ELR (cell line): ENCODE results near the gene XDH.
A peak's percentile ranks its signal among the peaks of the same experiment; 100 is the strongest.

Experiments
- DNase-seq: peaks from one replicate; pipeline ENCODE4 v3.0.0-alpha.2; 2015; ENCODE audit warnings: low read depth

XDH gene

GRCh38 chr2:31331156-31331555 lies 83.4 kb downstream of the XDH start:
- no peak for DNase-seq

- no peak for DNase-seq
Observed at GRCh38 chr2:31329081-31329625, 85.4 kb downstream of the XDH start.

- no peak for DNase-seq
Observed at GRCh38 chr2:31328026-31328425, 86.5 kb downstream of the XDH start.

GRCh38 chr2:31327505-31327904 lies 87.0 kb downstream of the XDH start:
- no peak for DNase-seq

- DNase-seq, result peak; percentile 42
Observed at GRCh38 chr2:31324016-31324633, 90.4 kb downstream of the XDH start.

- no peak for DNase-seq
Observed at GRCh38 chr2:31322371-31322770, 92.2 kb downstream of the XDH start.

- DNase-seq, result peak; percentile 53
Observed at GRCh38 chr2:31319406-31320175, 95.0 kb downstream of the XDH start.

- peak; percentile 88 for DNase-seq
Observed at GRCh38 chr2:31318361-31319336, 95.9 kb downstream of the XDH start.

- DNase-seq, result no peak
Observed at GRCh38 chr2:31317396-31317795, 97.1 kb downstream of the XDH start.

GRCh38 chr2:31314761-31315160 lies 99.8 kb downstream of the XDH start:
- no peak for DNase-seq

- no peak for DNase-seq
Observed at GRCh38 chr2:31312898-31313297, 101.6 kb downstream of the XDH start.

- no peak for DNase-seq
Observed at GRCh38 chr2:31304816-31305215, 109.7 kb downstream of the XDH start.

GRCh38 chr2:31302940-31303563 lies 111.5 kb downstream of the XDH start:
- no peak for DNase-seq

GRCh38 chr2:31300309-31300708 lies 114.2 kb downstream of the XDH start:
- no peak for DNase-seq

- no peak for DNase-seq
Observed at GRCh38 chr2:31299547-31299946, 115.0 kb downstream of the XDH start.

GRCh38 chr2:31297751-31298150 lies 116.8 kb downstream of the XDH start:
- DNase-seq, result peak; percentile 80

GRCh38 chr2:31296641-31297287 lies 117.8 kb downstream of the XDH start:
- peak; percentile 36 for DNase-seq

GRCh38 chr2:31294196-31294595 lies 120.3 kb downstream of the XDH start:
- DNase-seq, result no peak

- peak; percentile 64 for DNase-seq
Observed at GRCh38 chr2:31287654-31288053, 126.9 kb downstream of the XDH start.

GRCh38 chr2:31286961-31287550 lies 127.5 kb downstream of the XDH start:
- DNase-seq, result peak; percentile 77

GRCh38 chr2:31286230-31286629 lies 128.3 kb downstream of the XDH start:
- DNase-seq, result no peak
